GM03348 (cell line): Measurements from ENCODE around the gene TMEM116.
"Not testable (repeated sequence)": the region's sequence is repeated elsewhere in the genome, so short reads cannot be mapped to it uniquely, and the experiment has no call there.

Experiments
- DNase-seq: peaks from one replicate; pipeline ENCODE4 v3.0.0; 2012; ENCODE audit warnings: low spot score

The TMEM116 gene

DNA sequence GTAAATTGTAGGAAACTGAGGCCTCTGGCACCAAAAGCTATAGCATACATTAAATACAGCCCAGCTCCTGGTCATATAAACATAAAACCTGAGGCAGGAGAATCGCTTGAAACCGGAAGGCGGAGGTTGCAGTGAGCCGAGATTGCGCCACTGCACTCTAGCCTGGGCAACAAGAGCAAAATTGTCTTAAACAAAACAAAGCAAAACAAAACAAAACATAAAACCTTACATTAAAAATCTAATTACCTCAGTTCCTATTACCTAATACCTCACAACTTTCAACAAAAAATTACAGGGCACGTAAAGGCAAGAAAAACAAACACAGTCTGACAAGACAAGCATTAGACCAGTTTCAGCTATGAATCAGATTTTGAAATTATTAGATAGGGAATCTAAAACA lies 36.7 kb downstream of the TMEM116 start:
- DNase-seq: no peak

DNA sequence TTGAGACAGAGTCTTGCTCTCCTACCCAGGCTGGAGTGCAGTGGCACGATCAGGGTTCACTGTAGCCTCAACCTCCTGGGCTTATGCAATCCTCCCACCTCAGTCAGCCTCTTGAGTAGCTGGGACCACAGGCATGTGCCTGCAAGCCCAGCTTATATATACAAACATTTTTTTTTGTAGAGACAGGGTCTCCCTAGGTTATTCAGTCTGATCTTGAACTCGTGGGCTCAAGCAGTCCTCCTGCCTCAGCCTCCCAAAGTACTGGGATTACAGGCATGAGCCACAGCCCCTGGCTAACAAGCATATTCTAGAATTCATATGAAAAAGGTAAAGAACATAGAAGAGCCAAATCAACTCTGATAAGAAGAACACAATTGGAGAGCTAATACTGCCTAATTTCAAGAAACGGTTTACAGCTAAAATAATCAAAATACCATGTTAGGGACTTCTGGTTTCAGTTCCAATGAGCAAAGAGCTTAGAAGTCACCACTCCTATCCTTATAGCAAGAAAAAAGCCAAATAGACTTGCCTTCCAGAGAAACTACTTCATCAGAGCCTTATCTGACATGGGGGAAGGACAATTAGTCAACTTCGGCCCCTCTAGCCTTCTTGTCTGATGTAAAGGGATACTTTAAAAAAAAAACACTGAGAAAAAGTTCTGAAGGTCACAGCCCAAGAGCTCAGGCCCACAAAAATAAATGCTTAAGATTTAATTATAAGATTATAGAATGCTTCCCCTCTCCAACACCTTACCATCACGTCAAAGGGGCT lies 37.6 kb downstream of the TMEM116 start:
- DNase-seq: no peak

DNA sequence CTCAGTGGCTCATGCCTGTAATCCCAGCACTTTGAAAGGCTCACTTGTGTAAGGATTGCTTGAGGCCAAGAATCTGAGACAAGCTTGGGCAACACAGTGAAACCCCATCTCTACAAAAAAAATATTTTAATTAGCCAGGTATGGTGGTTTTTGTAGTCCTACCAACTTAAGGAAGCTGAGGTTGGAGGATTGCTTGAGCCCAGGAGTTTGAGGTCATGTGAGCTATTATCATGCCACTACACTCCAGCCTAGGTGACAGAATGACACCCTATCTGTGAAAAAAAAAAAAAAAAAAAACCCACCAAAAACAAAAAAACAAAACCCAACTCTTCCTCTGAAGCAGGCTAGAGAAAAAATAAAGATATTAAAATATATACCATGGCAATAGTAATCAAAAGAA lies 41.2 kb downstream of the TMEM116 start:
- no peak for DNase-seq

DNA sequence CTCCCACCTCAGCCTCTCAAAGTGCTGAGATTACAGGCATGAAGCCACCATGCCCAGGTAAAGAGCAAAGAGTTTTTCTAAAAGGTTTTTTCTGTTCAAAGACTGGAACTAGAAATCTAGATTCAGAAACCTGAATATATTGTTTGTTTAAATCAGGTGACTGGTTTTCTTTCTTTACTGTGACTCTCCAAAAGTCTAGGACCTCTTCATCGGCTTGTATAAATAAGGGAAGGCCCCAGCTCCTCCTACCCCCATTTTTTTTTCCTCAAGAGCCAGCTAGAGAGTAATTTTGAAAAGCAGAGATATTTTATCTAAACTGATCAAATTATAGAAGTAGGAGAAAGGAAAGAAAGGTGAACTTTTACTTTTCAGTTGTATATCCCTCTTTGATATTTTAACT lies 48.0 kb downstream of the TMEM116 start:
- DNase-seq: no peak

DNA sequence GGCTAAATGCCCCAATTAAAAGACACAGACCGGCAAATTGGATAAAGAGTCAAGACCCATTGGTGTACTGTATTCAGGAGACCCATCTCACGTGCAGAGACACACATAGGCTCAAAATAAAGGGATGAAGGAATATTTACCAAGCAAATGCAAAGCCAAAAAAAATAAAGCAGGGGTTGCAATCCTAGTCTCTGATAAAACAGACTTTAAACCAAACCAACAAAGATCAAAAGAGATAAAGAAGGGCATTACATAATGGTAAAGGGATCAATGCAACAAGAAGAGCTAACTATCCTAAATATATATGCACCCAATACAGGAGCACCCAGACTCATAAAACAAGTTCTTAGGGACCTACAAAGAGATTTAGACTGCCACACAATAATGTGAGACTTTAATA lies 53.4 kb downstream of the TMEM116 start:
- DNase-seq: not testable (repeated sequence)

DNA sequence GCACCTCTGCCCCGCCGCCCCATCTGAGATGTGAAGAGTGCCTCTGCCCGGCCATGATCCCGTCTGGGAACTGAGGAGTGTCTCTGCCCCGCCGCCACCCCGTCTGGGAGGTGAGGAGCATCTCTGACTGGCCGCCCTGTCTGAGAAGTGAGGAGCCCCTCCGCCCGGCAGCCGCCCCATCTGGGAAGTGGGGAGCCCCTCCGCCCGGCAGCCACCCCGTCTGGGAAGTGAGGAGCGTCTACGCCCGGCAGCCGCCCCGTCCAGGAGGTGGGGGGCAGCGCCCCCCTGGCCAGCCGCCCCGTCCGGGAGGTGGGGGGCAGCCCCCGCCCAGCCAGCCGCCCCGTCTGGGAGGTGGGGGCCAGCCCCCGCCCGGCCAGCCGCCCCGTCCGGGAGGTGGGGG lies 55.7 kb downstream of the TMEM116 start:
- DNase-seq: not testable (repeated sequence)

DNA sequence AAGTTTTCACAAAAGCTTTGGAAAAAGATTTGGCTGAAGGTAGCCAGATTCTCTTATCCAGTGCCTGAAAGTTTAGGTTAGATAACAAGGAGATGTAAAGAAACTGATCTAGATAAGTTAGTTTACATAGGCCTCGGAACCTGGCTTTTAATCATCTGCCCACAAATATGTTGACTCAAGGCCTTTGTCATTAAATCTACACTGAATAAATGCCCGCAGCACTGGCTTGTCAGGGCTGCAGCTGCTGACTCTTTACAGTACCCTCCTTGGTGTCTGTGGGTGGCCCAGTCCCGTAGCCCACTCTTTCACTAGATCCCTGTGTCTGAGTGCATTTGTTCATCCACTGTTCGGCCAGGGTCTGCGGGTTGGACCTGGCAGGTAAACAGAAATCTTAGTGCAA lies 58.0 kb downstream of the TMEM116 start:
- no peak for DNase-seq

DNA sequence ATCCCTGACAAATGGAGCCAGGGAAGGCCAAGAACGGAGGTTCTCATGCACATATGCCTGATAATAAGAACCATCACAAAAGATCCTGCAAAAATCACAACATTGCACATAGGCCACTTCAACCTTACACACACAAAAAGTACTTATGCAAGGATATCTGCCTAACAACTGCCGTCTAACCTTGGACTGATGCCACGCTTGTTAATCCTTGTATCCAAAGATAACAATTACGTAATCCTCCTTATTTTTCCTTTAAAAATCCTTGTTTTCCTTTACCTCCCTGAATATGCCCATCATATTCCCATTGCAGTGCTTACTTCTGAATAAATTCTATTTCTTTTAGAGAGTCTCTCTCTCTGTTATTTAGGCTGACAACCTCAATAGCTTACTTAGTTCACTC lies 59.5 kb downstream of the TMEM116 start:
- no peak for DNase-seq

DNA sequence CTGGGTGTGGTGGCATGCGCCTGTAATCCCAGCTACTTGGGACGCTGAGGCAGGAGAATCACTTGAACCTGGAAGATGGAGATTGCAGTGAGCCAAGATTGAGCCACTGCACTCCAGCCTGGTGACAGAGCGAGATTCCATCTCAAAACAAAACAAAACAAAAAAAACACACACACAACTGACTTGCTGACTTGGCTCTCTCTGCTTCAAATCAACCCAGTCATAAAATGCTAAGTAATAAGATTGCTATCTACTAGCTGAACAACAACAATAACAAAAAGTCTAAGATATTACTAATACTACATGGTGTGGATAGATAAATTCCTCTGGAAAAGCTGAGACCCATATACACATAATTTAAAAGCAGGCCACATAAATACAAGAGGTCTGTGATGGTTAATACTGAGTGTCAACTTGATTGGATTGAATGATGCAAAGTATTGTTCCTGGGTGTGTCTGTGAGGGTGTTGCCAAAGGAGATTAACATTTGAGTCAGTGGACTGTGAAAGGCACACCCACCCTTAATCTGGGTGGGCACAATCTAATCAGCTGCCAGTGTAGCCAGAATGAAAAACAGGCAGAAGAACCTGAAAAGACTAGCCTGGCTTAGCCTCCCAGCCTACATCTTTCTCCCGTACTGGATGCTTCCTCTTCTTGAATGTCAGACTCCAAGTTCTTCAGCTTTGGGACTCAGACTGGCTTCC lies 60.7 kb downstream of the TMEM116 start:
- DNase-seq: not testable (repeated sequence)

DNA sequence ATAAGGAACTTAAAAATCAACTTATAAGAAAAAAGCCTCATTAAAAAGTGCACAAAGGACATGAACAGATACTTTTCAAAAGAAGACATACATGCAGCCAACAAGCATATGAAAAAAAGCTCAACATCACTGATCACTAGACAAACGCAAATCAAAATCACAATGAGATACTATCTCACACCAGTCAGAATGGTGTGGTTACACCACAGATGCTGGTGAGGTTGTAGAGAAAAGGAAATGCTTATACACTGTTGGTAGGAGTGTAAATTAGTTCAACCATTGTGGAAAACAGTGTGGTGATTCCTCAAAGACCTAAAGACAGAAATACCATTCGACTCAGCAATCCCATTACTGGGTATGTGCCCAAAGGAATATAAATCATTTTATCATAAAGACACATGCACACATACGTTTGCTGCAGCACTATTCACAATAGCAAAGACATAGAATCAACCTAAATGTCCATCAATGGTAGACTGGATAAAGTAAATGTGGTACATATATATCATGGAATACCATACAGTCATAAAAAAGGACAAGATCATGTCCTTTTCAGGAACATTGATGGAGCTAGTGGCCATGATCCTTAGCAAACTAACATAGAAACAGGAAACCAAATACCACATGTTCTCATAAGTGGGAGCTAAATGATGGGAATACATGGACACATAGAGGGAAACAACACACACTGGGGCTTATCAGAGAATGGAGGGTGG lies 61.8 kb downstream of the TMEM116 start:
- DNase-seq: not testable (repeated sequence)

DNA sequence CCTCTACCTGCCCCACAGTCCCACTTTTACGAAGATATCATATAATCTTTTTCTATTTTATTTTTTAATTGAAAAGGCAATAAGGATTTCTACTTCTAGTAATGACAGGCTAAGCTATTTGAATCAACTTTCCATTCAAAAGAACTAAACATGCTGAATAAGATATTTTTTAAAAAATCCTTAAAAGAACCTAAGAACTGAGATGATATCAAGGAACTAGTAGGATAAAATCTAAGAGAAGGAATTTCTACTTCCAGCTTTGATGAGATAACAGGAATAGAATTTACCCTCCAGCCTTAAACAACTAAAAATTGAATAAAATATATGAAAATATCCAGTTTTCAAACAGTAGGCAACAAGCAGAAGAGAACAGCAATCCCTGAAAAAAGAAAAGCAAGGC lies 69.0 kb downstream of the TMEM116 start:
- DNase-seq: no peak

DNA sequence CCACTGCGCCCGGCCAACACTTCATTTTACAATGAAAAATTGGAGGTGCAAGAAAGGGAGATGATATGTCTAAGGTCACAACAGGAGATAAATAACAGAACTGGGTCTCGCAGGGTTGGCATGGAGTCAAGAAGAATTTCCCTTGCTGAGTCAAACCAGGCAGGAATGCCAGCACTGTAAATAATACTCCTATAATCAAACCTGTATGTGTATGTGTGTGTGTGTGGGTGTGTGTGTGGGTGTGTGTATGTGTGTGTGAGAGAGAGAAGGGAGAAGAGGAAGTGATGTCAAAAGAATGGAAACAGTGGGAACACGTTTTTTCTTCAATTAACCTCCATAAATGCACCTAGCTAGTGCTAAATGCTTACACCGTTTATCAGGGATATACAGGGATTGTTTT lies 70.4 kb downstream of the TMEM116 start:
- peak; percentile 14 for DNase-seq

DNA sequence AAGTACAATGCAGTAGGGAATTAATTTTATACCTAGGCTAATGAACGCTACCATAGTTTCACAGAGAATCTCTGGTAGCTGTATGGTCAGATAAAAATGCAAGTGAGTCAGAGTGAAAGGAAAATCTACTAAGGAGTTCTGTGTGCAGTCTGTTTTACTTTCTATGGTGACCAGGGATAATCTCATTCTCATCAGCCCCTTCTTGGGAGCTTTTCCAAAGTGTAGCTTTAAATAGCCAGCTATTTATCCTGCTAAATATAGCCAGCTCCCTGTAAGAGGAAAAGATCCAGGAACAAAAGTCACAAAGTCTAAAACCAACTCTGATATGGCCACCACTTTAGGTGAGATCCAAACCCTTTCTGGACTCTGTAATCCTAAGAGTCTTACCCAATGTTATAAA lies 75.5 kb downstream of the TMEM116 start:
- DNase-seq: peak; percentile 15

DNA sequence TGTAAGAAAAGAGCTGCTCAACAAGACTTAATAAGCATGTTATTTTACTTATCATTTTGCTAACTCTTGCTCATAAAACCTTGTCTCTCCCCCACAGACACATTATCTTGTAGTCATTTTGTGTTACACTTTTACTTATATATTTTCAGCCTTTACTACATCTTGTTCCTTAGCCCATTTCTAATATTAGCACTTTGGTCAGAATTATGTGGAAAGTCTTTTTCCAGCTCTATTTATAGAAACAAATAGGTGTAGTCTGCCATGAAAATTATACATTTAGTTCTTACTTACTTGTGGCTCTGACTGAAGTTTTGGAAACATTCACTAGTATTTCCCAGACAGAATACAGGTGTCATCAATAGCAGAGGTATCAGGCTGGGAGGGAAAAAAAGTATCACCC lies 76.1 kb downstream of the TMEM116 start:
- DNase-seq: no peak

DNA sequence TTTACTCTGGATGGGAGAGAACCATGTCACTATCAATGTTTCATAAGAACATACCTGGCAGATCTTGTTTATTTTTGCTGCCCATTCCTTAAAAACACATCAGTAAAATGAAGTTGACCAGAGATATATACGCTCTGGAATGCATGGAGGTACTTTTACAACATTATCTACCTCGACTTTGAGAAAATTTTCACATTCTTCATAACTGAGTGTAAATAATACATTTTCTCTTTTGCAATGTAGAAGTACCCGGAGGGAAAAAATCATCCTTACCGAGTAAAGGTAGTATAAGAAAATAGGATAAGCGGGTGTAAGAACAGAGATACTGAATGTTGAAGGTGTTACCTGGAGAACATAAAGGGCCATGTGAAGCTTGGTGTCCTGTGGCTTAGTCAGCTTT lies 80.7 kb downstream of the TMEM116 start:
- DNase-seq: no peak

DNA sequence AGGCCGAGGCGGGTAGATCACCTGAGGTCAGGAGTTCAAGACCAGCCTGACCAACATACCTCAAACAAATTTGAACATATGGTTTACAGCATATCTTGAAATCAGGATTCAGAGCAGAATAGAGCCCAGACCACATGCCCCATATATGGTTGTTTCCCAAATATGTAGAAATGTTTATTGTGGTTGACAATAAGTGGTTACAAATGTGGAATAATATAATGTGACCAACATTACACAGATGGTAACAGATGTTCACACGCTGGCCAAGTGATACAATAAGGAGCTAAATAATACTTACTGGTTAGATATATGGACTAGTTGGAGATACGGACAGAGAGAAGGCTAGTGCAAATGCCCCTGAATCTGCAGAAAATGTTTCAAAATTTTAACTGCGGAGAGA lies 85.6 kb downstream of the TMEM116 start:
- DNase-seq: no peak

DNA sequence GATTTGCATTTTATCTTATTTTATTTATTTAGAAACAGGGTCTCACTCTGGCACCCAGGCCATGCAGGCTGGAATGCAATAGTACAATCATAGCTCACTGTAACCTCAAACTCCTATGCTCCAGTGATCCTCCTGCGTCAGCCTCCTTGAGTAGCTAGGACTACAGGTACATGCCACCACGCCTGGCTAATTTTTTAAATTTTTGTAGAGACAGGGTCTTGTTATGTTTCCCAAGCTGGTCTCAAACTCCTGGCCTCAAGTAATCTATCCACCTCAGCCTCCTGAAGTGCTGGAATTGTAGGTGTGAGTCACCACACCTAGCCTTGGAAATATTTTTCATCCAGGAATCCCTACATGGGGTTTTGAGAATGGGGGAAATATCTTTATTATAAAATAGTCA lies 86.3 kb downstream of the TMEM116 start:
- no peak for DNase-seq

DNA sequence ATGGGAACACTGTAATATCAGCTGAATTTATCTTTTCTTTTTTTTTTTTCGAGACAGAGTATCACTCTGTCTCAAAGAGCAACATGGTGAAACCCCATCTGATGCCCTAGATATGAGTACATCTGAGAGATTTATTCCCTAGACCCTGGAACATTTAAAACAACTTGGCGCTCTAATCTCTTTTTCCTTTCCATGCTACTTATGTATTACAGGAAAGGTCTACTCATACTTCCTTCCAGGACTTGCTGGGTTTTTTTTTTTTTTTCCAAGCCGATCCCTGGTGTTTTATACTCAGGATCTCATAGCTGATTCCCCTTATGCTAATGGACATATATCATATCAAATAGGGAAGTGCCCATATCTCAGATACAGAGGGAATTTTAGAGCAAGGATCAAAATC lies 87.8 kb downstream of the TMEM116 start:
- no peak for DNase-seq

DNA sequence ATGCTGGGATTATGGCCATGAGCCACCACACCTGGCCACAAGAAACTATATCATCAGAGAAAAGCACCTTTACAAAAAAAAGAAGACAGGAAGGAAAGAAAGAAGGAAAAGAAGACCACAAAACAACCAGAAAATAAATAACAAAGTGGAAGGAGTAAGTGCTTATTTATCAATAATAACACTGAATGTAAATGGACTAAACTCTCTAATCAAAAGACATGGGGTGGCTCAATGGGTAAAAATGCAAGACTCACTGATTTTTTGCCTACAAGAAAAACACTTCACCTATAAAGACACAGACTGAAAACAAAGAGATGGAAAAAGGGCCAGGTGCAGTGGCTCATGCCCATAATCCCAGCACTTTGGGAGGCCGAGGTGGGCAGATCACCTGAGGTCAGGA lies 105.2 kb downstream of the TMEM116 start:
- no peak for DNase-seq

DNA sequence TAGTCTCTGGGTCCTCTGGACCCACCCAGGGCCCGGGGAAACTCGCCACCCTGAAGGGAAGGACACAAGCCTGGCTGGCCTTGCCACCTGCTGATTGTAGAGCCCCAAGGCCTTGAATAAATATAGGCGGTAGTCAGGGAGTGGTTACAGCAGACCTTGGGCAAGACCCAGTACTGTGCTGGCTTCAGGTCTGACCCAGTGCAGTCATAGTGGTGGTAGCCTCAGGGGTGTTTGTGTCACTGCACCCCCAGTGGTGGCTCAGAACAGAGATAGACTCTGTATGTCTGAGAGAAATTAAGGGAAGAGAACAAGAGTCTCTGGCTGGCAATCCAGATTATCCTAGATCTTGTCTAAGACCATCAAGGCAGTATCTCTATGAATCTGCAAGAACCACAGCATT lies 107.5 kb downstream of the TMEM116 start:
- DNase-seq: no peak

DNA sequence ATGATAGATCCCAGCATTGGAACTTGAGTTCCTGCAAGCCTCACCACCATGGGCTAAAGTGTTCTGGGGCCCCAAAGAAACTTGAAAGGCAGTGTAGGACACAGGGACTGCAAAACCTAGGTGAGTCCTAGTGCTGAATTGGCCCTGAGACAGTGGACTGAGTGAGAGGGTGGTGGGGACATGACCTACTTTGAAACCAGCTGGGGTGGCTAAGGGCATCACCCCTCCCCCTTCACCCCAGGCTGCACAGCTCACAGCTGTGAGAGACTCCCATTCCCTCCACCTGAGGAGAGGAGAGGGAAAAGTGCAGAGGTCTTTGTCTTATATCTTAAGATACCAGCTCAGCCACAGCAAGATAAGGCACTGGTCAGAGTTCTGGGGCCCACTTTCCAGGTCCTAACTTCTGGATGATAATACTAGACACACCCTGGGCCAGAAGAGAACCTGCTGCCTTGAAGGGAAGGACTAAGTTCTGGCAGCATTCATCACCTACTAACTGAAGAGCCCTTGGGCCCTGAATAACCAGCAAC lies 108.5 kb downstream of the TMEM116 start:
- no peak for DNase-seq

DNA sequence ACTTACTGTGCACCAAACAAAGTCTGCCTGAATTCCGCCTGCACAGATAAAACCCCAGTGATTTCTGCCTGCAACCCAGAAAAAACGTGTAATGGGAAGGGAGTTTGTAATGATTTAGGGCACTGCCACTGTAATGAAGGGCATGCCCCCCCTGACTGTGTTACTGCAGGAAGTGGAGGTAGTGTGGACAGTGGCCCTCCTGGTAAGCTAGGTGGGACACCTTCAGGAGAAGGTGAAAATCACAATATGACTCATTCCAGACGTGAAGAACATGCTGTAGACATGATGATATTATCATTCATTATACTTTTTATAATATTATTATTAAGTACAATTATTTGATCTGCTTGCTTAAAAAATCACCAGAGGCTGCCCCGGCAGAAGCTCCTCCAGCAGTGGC lies 111.8 kb downstream of the TMEM116 start:
- no peak for DNase-seq

DNA sequence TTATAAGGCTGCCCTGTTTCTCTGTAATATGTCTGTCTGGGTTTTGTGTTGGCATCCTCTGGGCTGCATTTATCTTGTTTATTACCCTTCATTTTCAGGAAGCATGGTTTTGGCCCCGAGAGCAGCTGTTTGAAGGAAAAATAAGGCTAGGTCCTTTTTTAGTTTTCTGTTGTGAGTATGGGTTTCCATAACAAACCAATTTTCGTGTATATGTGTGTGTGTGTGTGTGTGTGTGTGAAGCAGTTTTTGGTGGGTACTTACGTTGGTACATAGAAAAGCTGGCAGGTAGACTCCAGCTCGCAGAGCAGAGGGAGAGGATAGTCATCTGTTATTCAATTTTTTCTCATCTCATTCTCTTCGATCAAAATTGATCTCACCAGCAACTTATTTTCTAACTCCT lies 118.4 kb downstream of the TMEM116 start:
- no peak for DNase-seq
